Choroid plexus epithelial cell (primary cell): Measurements from ENCODE around the gene FAM110A.

Source experiments
- DNase-seq: peaks from one replicate; pipeline ENCODE4 v3.0.0-alpha.2; 2010; ENCODE audit warnings: low read depth
- H3K4me3 ChIP-seq: 2 replicates; pipeline ENCODE4 v1.5.1; 2011; ENCODE audit warnings: low read depth, mild to moderate bottlenecking, control low read depth, low read length, moderate library complexity
- CTCF ChIP-seq: conservative IDR thresholded peaks from 2 replicates; pipeline ENCODE4 v1.5.1; 2011; ENCODE audit warnings: low read depth, mild to moderate bottlenecking, control low read depth, inconsistent platforms, low read length, moderate library complexity

FAM110A gene

GRCh38 chr20:860891-861290 is 27.4 kb downstream of the FAM110A start:
- TF ChIP-seq CTCF = no peak
- no peak for DNase-seq
- H3K4me3 ChIP-seq = no peak overlapping the region

- no peak for TF ChIP-seq CTCF
- DNase-seq = no peak
Observed at GRCh38 chr20:865440-865839, 31.9 kb downstream of the FAM110A start.

DNA sequence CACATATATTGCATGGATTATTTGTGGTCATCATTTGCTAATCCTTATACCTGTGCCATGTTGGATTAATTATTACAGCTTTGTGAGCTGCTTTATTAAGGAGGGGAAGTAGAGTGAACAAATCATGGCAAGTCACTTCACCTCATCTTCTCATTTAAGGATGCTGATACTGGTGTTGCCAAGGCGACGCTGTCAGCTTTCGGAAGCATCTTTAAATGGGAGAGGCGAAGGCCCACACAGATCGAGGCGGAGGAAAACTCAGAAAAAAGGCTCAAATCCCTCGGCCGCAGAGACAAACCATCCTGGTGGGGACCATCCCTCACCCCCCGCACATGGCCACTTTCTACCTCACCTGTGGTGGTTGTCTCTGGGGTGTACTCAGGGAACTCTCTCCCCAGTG is 34.8 kb downstream of the FAM110A start:
- no peak overlapping the region for H3K4me3 ChIP-seq
- no peak for DNase-seq
- no peak for TF ChIP-seq CTCF

More at GRCh38 chr20:865440-865839, 31.9 kb downstream of the FAM110A start:
- H3K4me3 ChIP-seq = no peak overlapping the region

DNA sequence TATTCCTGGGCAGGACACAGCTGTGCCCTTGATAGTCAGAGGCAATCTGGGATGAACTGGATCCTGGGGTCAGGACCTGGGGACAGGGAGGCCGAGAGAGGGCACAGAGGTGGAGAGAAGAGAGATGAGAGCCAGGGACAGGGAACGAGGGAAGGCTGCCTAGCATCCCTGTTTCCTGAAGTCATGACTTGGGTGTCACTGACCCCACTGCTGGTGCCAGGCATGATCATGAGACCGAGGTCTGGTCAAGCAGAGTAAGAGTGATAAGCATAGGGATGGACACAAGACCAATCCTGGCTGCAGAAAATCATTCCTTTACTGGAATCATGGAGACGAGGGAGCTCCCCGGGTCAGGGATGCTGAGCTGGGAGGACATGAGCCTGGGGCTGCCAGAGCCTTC is 36.1 kb downstream of the FAM110A start:
- TF ChIP-seq CTCF = no peak
- no peak overlapping the region for H3K4me3 ChIP-seq
- no peak for DNase-seq

- no peak for TF ChIP-seq CTCF
- H3K4me3 ChIP-seq = no peak overlapping the region
- DNase-seq = no peak
Observed at GRCh38 chr20:870758-871157, 37.2 kb downstream of the FAM110A start.

- TF ChIP-seq CTCF = no peak
- DNase-seq = no peak
- no peak overlapping the region for H3K4me3 ChIP-seq
Observed at GRCh38 chr20:871436-871835, 37.9 kb downstream of the FAM110A start.

- H3K4me3 ChIP-seq = no peak overlapping the region
- DNase-seq = no peak
- no peak for TF ChIP-seq CTCF
Observed at GRCh38 chr20:871948-872347, 38.4 kb downstream of the FAM110A start.
